ENCODE data around the gene ACADS. TPM values are rescaled to one million over a fixed set of nuclear protein-coding genes. Genes with fewer than 3 reads are reported as not detected.

ACADS gene
- total and polyA plus RNA-seq, 9 of the 15 experiments (the other 6 are each of a cell fraction or from before 2014, with no cell fraction given) = 0.06 to 20.3 (median 8.8) TPM

- TF ChIP-seq NBN (IDR thresholded peaks at IDR 0.05; ENCODE audit: low read depth) (peak; percentile 82; the same call in 1 of the 2 replicates), POLR2G (IDR thresholded peaks at IDR 0.05; ENCODE audit: low read depth, low read length) (peak; percentile 87), ZNF785 (CRISPR knock-in tag; IDR thresholded peaks at IDR 0.05) (no peak), SIRT6 (IDR thresholded peaks at IDR 0.05; ENCODE audit: low read depth, low read length) (no peak), SMAD3 (CRISPR knock-in tag; conservative IDR thresholded peaks at IDR 0.05) (no peak), RUNX1 (IDR thresholded peaks at IDR 0.05; ENCODE audit: low read depth) (no peak), HSF4 (CRISPR knock-in tag; IDR thresholded peaks at IDR 0.05; ENCODE audit: borderline replicate concordance) (no peak), MITF (IDR thresholded peaks at IDR 0.05) (no peak), MTA2 (IDR thresholded peaks at IDR 0.05; ENCODE audit: low read depth) (no peak), MECOM (CRISPR knock-in tag; IDR thresholded peaks at IDR 0.05) (no peak), SNAPC5 (CRISPR knock-in tag; IDR thresholded peaks at IDR 0.05) (no peak), MGA (IDR thresholded peaks at IDR 0.05) (no peak; the same call in 1 of the 2 replicates), ZNF436 (CRISPR knock-in tag; IDR thresholded peaks at IDR 0.05) (no peak)
Observed at GRCh38 chr12:120686690-120687577, 38.7 kb upstream of the ACADS start, which contains the start of gene MLEC (continued).

Measured in K562 (cell line).